GM21723 (cell line): Measurements from ENCODE around the gene AGAP1.

Experiments
- ATAC-seq: cut with Tn5 transposase; IDR thresholded peaks from one replicate; pipeline ENCODE4 v1.9.1; 2021; ENCODE audit warnings: mild to moderate bottlenecking, moderate library complexity; ENCODE audit not compliant: unreplicated experiment

The AGAP1 gene

GRCh38 chr2:235702186-235702585 is 208.3 kb downstream of the AGAP1 start:
- ATAC-seq: no peak

GRCh38 chr2:235703711-235704295 is 210.0 kb downstream of the AGAP1 start:
- no peak for ATAC-seq

- no peak for ATAC-seq
Observed at GRCh38 chr2:235705296-235705695, 211.5 kb downstream of the AGAP1 start.

- ATAC-seq: no peak
Observed at GRCh38 chr2:235706506-235706905, 212.7 kb downstream of the AGAP1 start.

- ATAC-seq: no peak
Observed at GRCh38 chr2:235707411-235708096, 213.7 kb downstream of the AGAP1 start.

- no peak for ATAC-seq
Observed at GRCh38 chr2:235709124-235709813, 215.4 kb downstream of the AGAP1 start.

- no peak for ATAC-seq
Observed at GRCh38 chr2:235709969-235710879, 216.4 kb downstream of the AGAP1 start.

- no peak for ATAC-seq
Observed at GRCh38 chr2:235710933-235711332, 217.1 kb downstream of the AGAP1 start.

- ATAC-seq: no peak
Observed at GRCh38 chr2:235711527-235711926, 217.7 kb downstream of the AGAP1 start.

- ATAC-seq: no peak
Observed at GRCh38 chr2:235712176-235712575, 218.3 kb downstream of the AGAP1 start.

- ATAC-seq: no peak
Observed at GRCh38 chr2:235713189-235713588, 219.3 kb downstream of the AGAP1 start.

- ATAC-seq: no peak
Observed at GRCh38 chr2:235715601-235716000, 221.8 kb downstream of the AGAP1 start.

- no peak for ATAC-seq
Observed at GRCh38 chr2:235716875-235717496, 223.1 kb downstream of the AGAP1 start.

GRCh38 chr2:235719146-235719942 is 225.5 kb downstream of the AGAP1 start:
- ATAC-seq: no peak

- no peak for ATAC-seq
Observed at GRCh38 chr2:235721625-235722024, 227.8 kb downstream of the AGAP1 start.

- ATAC-seq: no peak
Observed at GRCh38 chr2:235722869-235723268, 229.0 kb downstream of the AGAP1 start.

- no peak for ATAC-seq
Observed at GRCh38 chr2:235723371-235723770, 229.5 kb downstream of the AGAP1 start.

GRCh38 chr2:235723811-235724465 is 230.1 kb downstream of the AGAP1 start:
- ATAC-seq: no peak

GRCh38 chr2:235725016-235725489 is 231.2 kb downstream of the AGAP1 start:
- ATAC-seq: no peak
